Fibroblast of villous mesenchyme (primary cell): ENCODE results near the gene GRAMD1C. TPM values are rescaled to one million over a fixed set of nuclear protein-coding genes. Genes with fewer than 3 reads are reported as not detected.

ENCODE experiments used
- DNase-seq: peaks from one replicate; pipeline ENCODE4 v3.0.0-alpha.2; 2010; ENCODE audit warnings: low read depth
- H3K4me3 ChIP-seq: 2 replicates; pipeline ENCODE4 v1.5.1; 2011; ENCODE audit warnings: low read depth, mild to moderate bottlenecking, low read length
- total RNA-seq: library from RNA; depleted of rRNA; stranded (reverse); fragments of >200 nt; gene quantifications from 2 replicates; pipeline ENCODE4 v1.2.3, GENCODE V29; 2012
- TF ChIP-seq, protein P1 (sequence below): IDR thresholded peaks from 2 replicates; pipeline ENCODE4 v1.5.1; 2012; ENCODE audit warnings: low read depth, mild to moderate bottlenecking, low read length; ENCODE audit not compliant: insufficient read depth

Gene GRAMD1C
- total RNA-seq, 1 donor: 2.2 TPM

- DNase-seq: no peak
- TF ChIP-seq, protein P1, sequence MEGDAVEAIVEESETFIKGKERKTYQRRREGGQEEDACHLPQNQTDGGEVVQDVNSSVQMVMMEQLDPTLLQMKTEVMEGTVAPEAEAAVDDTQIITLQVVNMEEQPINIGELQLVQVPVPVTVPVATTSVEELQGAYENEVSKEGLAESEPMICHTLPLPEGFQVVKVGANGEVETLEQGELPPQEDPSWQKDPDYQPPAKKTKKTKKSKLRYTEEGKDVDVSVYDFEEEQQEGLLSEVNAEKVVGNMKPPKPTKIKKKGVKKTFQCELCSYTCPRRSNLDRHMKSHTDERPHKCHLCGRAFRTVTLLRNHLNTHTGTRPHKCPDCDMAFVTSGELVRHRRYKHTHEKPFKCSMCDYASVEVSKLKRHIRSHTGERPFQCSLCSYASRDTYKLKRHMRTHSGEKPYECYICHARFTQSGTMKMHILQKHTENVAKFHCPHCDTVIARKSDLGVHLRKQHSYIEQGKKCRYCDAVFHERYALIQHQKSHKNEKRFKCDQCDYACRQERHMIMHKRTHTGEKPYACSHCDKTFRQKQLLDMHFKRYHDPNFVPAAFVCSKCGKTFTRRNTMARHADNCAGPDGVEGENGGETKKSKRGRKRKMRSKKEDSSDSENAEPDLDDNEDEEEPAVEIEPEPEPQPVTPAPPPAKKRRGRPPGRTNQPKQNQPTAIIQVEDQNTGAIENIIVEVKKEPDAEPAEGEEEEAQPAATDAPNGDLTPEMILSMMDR: no peak
Observed at GRCh38 chr3:113894927-113895326, 56.3 kb downstream of the GRAMD1C start.

DNA sequence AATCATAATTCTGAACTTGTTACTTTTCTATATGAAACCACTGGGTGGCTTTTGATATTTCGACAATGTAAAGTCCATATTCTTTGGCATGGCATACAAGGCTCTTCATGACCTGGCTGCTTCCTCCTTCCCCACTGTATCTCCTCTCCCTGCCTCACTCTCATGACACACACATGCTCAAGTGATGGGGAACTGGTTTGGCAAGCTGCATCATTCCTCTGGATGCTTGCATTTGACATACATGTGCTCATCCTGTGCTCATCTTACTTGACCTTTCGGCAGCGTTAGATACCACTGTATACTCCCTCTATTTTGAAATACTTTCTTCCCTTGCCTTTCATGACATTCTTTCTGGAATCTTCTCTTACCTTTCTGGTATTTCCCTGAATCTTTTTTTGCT, 57.4 kb downstream of the GRAMD1C start:
- TF ChIP-seq, protein P1: no peak
- no peak overlapping the region for H3K4me3 ChIP-seq
- DNase-seq: no peak

More at GRCh38 chr3:113894927-113895326, 56.3 kb downstream of the GRAMD1C start:
- no peak overlapping the region for H3K4me3 ChIP-seq

- DNase-seq: no peak
- TF ChIP-seq, protein P1: no peak
- H3K4me3 ChIP-seq: no peak overlapping the region
Observed at GRCh38 chr3:113896930-113897329, 58.3 kb downstream of the GRAMD1C start.

- TF ChIP-seq, protein P1: no peak
- no peak overlapping the region for H3K4me3 ChIP-seq
- DNase-seq: no peak
Observed at GRCh38 chr3:113897373-113897777, 58.8 kb downstream of the GRAMD1C start.

DNA sequence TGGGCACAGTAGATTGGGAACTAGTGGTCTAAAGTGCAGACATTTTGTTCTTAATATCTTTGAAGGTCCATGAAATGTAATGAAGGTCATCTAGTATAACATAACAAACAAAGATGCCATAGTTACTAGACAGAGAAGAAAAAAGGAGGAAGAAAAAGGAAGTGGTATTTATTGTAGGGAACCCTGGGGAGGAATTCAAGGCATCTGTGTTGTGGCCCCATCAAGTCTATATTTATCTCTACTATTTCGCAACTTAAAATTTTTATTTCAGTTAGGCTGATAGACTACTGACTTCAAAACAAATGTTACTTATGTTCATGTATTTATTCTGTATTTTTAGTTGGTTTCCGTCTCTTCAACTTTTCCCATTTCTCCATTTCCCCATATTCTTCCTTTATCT, 60.3 kb downstream of the GRAMD1C start:
- peak; percentile 35 for DNase-seq
- no peak overlapping the region for H3K4me3 ChIP-seq

DNA sequence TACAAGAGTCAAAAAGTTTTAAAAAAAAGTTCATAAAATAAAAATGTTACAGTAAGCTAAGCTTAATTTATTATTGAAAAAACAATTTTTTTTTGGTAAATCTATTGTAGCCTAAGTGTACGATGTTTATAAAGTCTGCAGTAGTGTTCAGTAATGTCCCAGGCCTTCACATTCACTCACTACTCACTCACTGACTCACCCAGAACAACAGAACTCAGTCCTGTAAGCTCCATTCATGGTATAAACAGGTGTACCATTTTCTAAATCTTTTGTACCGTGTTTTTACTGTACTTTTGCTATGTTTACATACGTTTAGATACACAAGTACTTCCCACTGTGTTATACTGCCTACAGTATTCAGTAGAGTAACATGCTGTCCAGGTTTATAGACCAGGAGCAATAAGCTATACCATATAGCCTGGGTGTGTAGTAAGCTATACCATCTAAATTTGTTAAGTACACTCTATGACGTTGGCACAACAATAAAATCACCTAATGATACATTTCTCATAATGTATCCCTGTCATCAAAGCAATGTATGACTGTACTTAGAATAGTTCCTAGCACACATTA, 68.1 kb downstream of the GRAMD1C start:
- no peak for DNase-seq
- TF ChIP-seq, protein P1: no peak
- H3K4me3 ChIP-seq: no peak overlapping the region

More for the DNA sequence above, 60.3 kb downstream of the GRAMD1C start:
- TF ChIP-seq, protein P1: no peak

DNA sequence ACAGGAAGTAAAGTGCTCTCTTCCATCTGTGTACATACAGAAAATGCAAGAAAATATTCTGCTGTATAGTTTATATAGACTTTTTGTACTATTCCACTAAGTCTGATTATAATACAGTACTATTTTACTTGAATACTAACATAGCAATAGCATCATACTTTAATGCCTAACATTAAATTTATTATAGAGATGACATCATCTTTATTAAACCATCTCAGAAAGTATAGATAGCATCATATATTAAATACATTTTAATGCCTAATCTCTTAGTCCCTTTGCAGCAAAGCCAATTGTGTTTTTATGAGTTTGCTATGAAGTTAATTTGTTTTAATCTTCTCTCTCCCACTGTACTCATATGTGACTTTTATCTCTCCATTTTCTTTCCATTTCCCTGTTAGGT, 69.5 kb downstream of the GRAMD1C start:
- no peak overlapping the region for H3K4me3 ChIP-seq
- DNase-seq: no peak
- TF ChIP-seq, protein P1: no peak
